ENCODE data around the gene LIPA.
A peak's percentile ranks its signal among the peaks of the same experiment; 100 is the strongest.

LIPA gene

GRCh38 chr10:89217057-89217990 is 34.3 kb downstream of the LIPA start:
- peak; percentile 45 for TF ChIP-seq CTCF (IDR thresholded peaks at IDR 0.05; ENCODE audit: insufficient read depth, low read length, missing control alignments)
- DNase-seq (ENCODE audit: low read depth, low spot score) = no peak
- H3K4me3 ChIP-seq (ENCODE audit: low read depth, low read length) = no peak overlapping the region
- ChIA-PET POLR2A (no interaction called here), CTCF (interaction anchor here (0.6 to 5.7 kb wide), 70 partner anchors 8 to 653 kb away, joined by 3 to 151 read pairs (median 5); partner anchors contain the start of genes CH25H, FAS, IFIT1 and IFIT5)

GRCh38 chr10:89216056-89216455 is 35.5 kb downstream of the LIPA start:
- no peak for TF ChIP-seq CTCF (IDR thresholded peaks at IDR 0.05; ENCODE audit: insufficient read depth, low read length, missing control alignments)
- DNase-seq (ENCODE audit: low read depth, low spot score) = no peak
- ChIA-PET POLR2A (interaction anchor here (0.5 to 1.9 kb wide), 2 partner anchors 187 to 226 kb away, joined by 3 to 6 read pairs; partner anchors contain the start of gene FAS), CTCF (interaction anchor here (0.6 to 4.2 kb wide), 33 partner anchors 9 to 651 kb away, joined by 3 to 225 read pairs (median 4); partner anchors contain the start of genes ACTA2, CH25H and FAS)
- H3K4me3 ChIP-seq (ENCODE audit: low read depth, low read length) = no peak overlapping the region

- no peak overlapping the region for H3K4me3 ChIP-seq (ENCODE audit: low read depth, low read length)
- ChIA-PET CTCF (interaction anchor here (0.6 to 4.2 kb wide), 33 partner anchors 8 to 650 kb away, joined by 3 to 225 read pairs (median 4); partner anchors contain the start of genes ACTA2, CH25H and FAS), POLR2A (interaction anchor here (0.5 to 1.9 kb wide), 2 partner anchors 186 to 225 kb away, joined by 3 to 6 read pairs; partner anchors contain the start of gene FAS)
- TF ChIP-seq CTCF (IDR thresholded peaks at IDR 0.05; ENCODE audit: insufficient read depth, low read length, missing control alignments) = no peak
- DNase-seq (ENCODE audit: low read depth, low spot score) = no peak
Measured at GRCh38 chr10:89215511-89215910, 36.1 kb downstream of the LIPA start.

- CTCF ChIA-PET = interaction anchor here (0.9 to 4.2 kb wide), 40 partner anchors 10 to 380 kb away, joined by 3 to 225 read pairs (median 6); partner anchors contain the start of genes FAS and IFIT1
Measured at GRCh38 chr10:89214566-89215165, 36.9 kb downstream of the LIPA start.

GRCh38 chr10:89213191-89213808 is 38.3 kb downstream of the LIPA start:
- ChIA-PET POLR2A (no interaction called here), CTCF (interaction anchor here (0.7 to 4.2 kb wide), 41 partner anchors 9 to 525 kb away, joined by 3 to 225 read pairs (median 6); partner anchors contain the start of genes FAS and IFIT1)
- no peak for DNase-seq (ENCODE audit: low read depth, low spot score)
- H3K4me3 ChIP-seq (ENCODE audit: low read depth, low read length) = no peak overlapping the region
- peak; percentile 38 for TF ChIP-seq CTCF (IDR thresholded peaks at IDR 0.05; ENCODE audit: insufficient read depth, low read length, missing control alignments)

More at GRCh38 chr10:89214566-89215165, 36.9 kb downstream of the LIPA start:
- DNase-seq (ENCODE audit: low read depth, low spot score) = no peak
- POLR2A ChIA-PET = interaction anchor here (1.9 kb wide), 1 partner anchor 185 kb away, joined by 6 read pairs; no protein-coding TSS in a partner anchor
- no peak for TF ChIP-seq CTCF (IDR thresholded peaks at IDR 0.05; ENCODE audit: insufficient read depth, low read length, missing control alignments)
- no peak overlapping the region for H3K4me3 ChIP-seq (ENCODE audit: low read depth, low read length)
